ENCODE measurements around the gene UBR3. TPM values are rescaled to one million over a fixed set of nuclear protein-coding genes. Genes with fewer than 3 reads are reported as not detected.

The UBR3 gene
- total RNA-seq, 1 donor from 2014 or later: 35.6 TPM

DNA sequence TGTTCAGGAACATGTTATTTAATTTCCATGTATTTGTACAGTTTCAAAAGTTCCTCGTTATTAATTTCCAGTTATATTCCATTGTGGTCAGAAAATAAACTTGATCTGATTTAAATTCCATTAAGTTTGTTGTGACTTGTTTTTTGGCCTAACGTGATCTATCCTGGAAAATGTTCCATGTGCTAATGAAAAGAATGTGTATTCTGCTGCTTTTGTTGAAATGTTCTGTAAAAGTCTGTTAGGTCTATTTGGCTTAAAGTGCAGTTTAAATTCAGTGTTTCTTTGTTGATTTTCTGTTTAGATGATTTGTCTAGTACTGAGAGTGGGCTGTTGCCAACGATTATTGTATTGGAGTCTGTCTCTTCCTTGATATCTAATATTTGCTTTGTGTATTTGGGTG lies 148.0 kb downstream of the UBR3 start:
- no peak for ATAC-seq (ENCODE audit: low read depth)
- CTCF ChIA-PET: no interaction called here
- H3K36me3 Mint-ChIP-seq (ENCODE audit: low read depth): peaks cover 68% of the 10 kb centered on the region
- intact Hi-C loops (cut with micrococcal nuclease): no loop called here
- peaks cover 1% of the 10 kb centered on the region for H3K4me1 Mint-ChIP-seq
- no peak overlapping the region for H3K4me3 Mint-ChIP-seq
- TF ChIP-seq, protein P1, sequence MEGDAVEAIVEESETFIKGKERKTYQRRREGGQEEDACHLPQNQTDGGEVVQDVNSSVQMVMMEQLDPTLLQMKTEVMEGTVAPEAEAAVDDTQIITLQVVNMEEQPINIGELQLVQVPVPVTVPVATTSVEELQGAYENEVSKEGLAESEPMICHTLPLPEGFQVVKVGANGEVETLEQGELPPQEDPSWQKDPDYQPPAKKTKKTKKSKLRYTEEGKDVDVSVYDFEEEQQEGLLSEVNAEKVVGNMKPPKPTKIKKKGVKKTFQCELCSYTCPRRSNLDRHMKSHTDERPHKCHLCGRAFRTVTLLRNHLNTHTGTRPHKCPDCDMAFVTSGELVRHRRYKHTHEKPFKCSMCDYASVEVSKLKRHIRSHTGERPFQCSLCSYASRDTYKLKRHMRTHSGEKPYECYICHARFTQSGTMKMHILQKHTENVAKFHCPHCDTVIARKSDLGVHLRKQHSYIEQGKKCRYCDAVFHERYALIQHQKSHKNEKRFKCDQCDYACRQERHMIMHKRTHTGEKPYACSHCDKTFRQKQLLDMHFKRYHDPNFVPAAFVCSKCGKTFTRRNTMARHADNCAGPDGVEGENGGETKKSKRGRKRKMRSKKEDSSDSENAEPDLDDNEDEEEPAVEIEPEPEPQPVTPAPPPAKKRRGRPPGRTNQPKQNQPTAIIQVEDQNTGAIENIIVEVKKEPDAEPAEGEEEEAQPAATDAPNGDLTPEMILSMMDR (IDR thresholded peaks at IDR 0.05): no peak
- H3K27me3 Mint-ChIP-seq: no peaks in the 10 kb centered on the region
- H3K9me3 Mint-ChIP-seq: peaks cover 33% of the 10 kb centered on the region
- POLR2A ChIA-PET: no interaction called here
- DNase-seq: no peak
- no peak overlapping the region for H3K27ac Mint-ChIP-seq

DNA sequence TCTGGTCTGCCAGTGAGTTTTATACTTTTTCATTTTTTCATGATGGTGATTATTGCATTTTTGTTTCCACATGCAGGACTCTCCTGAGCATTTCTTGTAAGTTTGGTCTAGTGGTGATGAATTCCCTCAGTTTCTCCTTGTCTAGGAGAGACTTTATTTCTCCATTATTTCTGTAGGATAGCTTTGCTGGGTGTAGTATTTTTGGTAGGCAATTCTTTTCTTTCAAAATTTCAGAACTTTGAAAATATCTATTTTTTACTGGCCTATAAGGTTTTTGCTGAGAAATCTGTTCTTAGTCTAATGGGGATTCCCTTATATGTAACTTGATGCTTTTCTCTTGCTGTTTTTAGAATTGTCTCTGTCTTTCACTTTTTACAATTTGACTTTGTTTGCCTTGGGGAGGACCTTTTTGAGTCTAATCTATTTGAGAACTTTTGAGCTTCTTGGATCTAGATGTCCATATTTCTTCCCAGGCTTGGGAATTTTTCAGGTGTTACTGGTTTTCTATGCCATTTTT lies 149.1 kb downstream of the UBR3 start:
- ChIA-PET POLR2A (no interaction called here), CTCF (no interaction called here)
- ATAC-seq (ENCODE audit: low read depth) (no peak), DNase-seq (no peak)
- H3K4me1 Mint-ChIP-seq: peaks cover 4% of the 10 kb centered on the region
- H3K4me3 Mint-ChIP-seq: no peak overlapping the region
- peaks cover 33% of the 10 kb centered on the region for H3K9me3 Mint-ChIP-seq
- intact Hi-C loops (cut with micrococcal nuclease): no loop called here
- no peak overlapping the region for H3K27ac Mint-ChIP-seq
- peaks cover 72% of the 10 kb centered on the region for H3K36me3 Mint-ChIP-seq (ENCODE audit: low read depth)
- TF ChIP-seq, protein P1 (IDR thresholded peaks at IDR 0.05): no peak
- no peaks in the 10 kb centered on the region for H3K27me3 Mint-ChIP-seq

DNA sequence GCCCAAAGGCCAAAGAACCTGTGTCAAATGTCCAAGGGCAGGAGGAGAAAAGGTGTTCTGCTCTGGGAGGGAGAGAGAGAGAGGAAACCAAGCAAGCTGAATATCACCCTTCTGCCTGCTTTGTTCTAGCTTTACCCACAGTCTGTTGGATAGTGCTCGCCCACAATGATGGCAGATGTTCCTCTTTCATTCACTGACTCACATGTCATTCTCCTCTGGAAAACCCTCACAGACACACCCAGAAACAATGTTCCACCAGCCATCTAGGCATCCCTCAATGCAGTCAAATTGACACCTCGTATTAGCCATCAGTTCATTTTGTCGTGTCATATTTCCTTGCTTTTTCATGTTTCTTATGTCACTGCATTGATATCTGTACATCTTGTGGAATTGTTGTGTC lies 150.3 kb downstream of the UBR3 start:
- TF ChIP-seq, protein P1 (IDR thresholded peaks at IDR 0.05): no peak
- intact Hi-C loops (cut with micrococcal nuclease): no loop called here
- Mint-ChIP-seq H3K9me3 (peaks cover 33% of the 10 kb centered on the region), H3K4me1 (peaks cover 4% of the 10 kb centered on the region), H3K4me3 (no peak overlapping the region), H3K36me3 (ENCODE audit: low read depth) (peaks cover 65% of the 10 kb centered on the region), H3K27ac (no peak overlapping the region), H3K27me3 (no peaks in the 10 kb centered on the region)
- ChIA-PET CTCF (no interaction called here), POLR2A (no interaction called here)
- ATAC-seq (ENCODE audit: low read depth): no peak
- no peak for DNase-seq

DNA sequence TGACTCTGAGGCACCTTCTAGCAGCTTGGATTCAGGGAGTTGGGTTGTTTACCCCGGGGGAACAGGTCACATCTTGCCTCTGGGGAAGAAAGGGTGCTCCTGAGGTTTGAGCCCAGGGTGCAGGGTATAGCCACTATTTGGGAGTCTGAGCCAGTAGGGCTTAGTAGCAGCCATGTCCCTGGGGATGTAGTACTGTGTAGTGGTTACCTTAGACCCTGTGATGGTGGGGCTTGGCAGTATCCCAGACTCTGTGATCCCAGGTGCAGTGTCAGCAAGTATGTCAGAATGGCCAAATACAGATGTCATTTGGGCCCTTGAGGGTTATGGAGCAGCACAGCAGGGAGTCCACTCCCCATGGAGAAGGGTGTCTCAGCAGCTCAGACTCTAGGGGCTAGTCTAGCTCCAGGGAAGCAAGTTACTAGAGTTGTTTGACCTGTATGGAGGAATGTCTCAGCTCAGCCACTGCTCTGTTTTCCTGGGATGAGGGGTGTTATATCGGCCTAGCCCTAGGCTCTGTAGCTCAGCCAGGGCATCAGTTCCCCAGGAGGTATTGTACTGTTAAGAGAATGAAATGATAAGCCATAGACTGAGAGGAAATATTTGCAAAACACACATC lies 151.3 kb downstream of the UBR3 start:
- intact Hi-C loops (cut with micrococcal nuclease): no loop called here
- Mint-ChIP-seq H3K27me3 (no peaks in the 10 kb centered on the region), H3K27ac (no peak overlapping the region), H3K4me1 (peaks cover 4% of the 10 kb centered on the region), H3K4me3 (no peak overlapping the region), H3K9me3 (peaks cover 33% of the 10 kb centered on the region), H3K36me3 (ENCODE audit: low read depth) (peaks cover 65% of the 10 kb centered on the region)
- CTCF ChIA-PET: no interaction called here
- DNase-seq: no peak
- TF ChIP-seq, protein P1 (IDR thresholded peaks at IDR 0.05): no peak
- POLR2A ChIA-PET: no interaction called here
- no peak for ATAC-seq (ENCODE audit: low read depth)

DNA sequence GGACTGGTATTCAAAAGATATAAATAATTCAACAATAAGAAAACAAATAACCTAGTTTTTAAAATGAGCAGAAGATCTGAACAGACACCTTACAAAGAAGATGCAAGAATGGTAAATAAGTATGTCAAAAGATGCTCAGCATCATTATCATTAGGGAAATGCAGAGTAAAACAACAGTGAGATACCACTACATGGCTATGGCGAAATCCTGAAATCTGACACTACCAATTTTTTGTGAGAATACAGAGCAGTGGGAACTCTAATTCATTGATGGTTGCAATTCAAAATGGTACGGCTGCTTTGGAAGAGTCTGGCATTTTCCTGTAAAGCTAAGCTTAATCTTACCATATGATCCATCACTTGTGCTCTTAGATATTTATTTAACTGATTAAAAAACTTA lies 151.8 kb downstream of the UBR3 start:
- no peak overlapping the region for H3K27ac Mint-ChIP-seq
- TF ChIP-seq, protein P1 (IDR thresholded peaks at IDR 0.05): no peak
- H3K9me3 Mint-ChIP-seq: peaks cover 31% of the 10 kb centered on the region
- no peaks in the 10 kb centered on the region for H3K27me3 Mint-ChIP-seq
- ChIA-PET CTCF (no interaction called here), POLR2A (no interaction called here)
- no peak overlapping the region for H3K4me3 Mint-ChIP-seq
- intact Hi-C loops (cut with micrococcal nuclease): no loop called here
- H3K4me1 Mint-ChIP-seq: peaks cover 4% of the 10 kb centered on the region
- DNase-seq (no peak), ATAC-seq (ENCODE audit: low read depth) (no peak)
- peaks cover 60% of the 10 kb centered on the region for H3K36me3 Mint-ChIP-seq (ENCODE audit: low read depth)

Data from activated B cell treated with CpG ODN at 0.5 μM for 24 hours (primary cell).